KBM-7 (cell line): ENCODE measurements around the gene USP48.
"Not testable (repeated sequence)": the region's sequence is repeated elsewhere in the genome, so short reads cannot be mapped to it uniquely, and the experiment has no call there.

Source experiments
- DNase-seq: peaks from one replicate; pipeline ENCODE4 v3.0.0-alpha.2; 2015
- in situ Hi-C: fragments of 300-500 bp; cut with MboI; formaldehyde crosslinking; loops from 2 replicates; pipeline ENCODE4 v1.14.3; 2020; ENCODE audit warnings: low sequenced_read_pairs, low pct_unique_long_range_greater_than_20kb, mixed read lengths

Gene USP48

DNA sequence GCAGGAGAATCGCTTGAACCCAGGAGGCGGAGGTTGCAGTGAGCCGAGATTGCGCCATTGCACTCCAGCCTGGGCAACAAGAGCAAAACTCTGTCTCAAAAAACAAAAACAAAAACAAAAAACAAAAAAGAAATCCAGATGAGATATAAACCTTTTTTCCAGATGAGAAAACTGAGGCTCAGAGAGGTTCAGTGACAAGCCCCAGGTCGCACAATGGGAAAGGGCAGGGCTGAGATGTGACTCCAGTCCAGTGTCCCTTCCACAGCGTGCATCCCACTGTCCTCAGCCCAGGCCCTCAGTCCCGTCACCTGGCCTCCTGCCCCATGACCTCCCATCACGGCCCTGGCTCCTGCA is 151.4 kb downstream of the USP48 start:
- in situ Hi-C loops: not testable (repeated sequence)

DNA sequence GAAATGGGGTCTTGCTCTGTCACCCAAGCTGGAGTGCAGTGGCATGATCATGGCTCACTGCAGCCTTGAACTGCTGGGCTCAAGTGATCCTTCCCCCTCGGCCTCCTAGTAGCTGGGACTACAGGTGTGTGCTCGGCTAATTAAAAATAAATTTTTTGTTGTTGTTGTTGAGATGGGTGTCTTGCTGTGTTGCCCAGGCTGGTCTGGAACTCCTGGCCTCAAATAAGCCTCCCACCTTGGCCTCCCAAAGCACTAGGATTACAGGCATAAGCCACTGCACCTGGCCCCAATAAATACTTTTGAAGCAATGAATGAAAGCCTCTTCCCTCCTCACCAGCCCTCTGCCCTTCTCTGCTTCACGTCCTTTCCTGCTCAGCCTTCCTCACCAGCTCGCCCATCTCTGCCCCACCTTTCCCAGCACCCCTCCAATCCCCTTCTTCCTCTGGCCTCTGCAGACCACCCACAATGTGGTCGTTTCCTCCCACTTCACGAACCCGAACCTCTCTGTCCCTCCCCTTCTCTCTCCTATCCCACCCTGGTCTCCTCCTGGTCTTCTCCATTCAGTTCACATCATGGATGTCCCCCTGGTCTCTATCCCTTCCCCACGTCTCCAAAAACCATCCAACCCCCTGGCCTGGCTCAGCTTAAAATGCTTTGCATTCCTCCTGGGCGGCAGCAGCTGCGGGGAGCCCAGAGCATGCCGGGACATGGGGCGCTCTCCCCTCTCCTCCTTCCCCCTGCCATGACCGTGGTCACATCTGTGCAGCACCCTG is 152.2 kb downstream of the USP48 start:
- no peak for DNase-seq
- in situ Hi-C loops: no loop called here

More for the DNA sequence above, 151.4 kb downstream of the USP48 start:
- DNase-seq: not testable (repeated sequence)

- no peak for DNase-seq
- in situ Hi-C loops: no loop called here
These were observed 153.0 kb downstream of the USP48 start for GRCh38 chr1:21629971-21630370.

- peak; percentile 54 for DNase-seq
- in situ Hi-C loops: no loop called here
These were observed 154.1 kb downstream of the USP48 start for GRCh38 chr1:21628798-21629393.
